Measurements from ENCODE around the gene PRICKLE4. TPM values are rescaled to one million over a fixed set of nuclear protein-coding genes. Genes with fewer than 3 reads are reported as not detected.
A peak's percentile ranks its signal among the peaks of the same experiment; 100 is the strongest.

Gene PRICKLE4
- total and polyA plus RNA-seq, 8 donors, result 0.88 to 5.7 (median 1.9) TPM

DNA sequence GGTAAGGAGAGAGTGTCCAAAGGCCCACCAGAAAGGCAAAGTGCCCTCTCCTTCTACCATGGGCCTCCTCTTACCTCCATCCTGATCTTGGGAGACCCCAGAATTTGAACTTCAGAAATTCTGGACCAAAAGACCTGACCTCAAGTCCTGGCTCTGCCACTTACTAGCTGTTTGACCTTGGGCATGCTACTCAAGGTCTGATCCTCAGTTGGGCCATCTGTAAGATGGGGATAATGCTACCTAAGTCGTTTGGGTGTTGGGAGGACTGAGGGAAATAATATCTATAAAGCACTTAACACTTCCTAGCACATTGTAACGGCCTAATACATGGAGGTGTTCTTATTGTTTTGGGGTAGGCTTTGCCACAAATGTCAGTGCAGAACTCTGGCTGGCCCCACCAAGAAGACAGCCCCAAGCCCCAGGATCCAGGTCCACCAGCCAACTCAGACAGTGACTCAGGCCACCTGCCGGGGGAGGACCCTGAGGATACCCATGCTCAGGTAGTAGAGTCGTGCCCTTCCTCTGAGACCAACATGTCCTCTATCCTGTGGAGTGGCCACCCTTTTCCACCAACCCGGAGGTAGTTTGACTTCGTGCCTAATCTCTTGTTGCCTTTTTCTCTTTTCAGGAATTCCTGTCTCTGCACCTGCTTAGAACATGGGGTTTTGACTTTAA, 2.7 kb downstream of the PRICKLE4 start:
- FAIRE-seq (no peak), DNase-seq (peak in 1 of 6 donors; percentile 20), ATAC-seq (no peak)
- Histone ChIP-seq H3K4me3 (no peak overlapping the region), H3K4me1 (peaks cover 12 to 23% (median 14%) of the 10 kb centered on the region in 3 donors), H3K27ac (peak overlapping the region in 1 of 4 donors; percentile 8), H3K9me3 (no peaks in the 10 kb centered on the region), H3K36me3 (no peaks in the 10 kb centered on the region), H3K27me3 (no peaks in the 10 kb centered on the region)
- TF ChIP-seq CTCF (IDR thresholded peaks at IDR 0.05), result no peak
- intact Hi-C loops (cut with DNase I), result loop anchor here in 2 of 3 donors (10.0 kb wide), 2 partner anchors 152 to 262 kb away; no protein-coding TSS in a partner anchor
- 76 to 83% methylated on average over 6 of the region's 6 CpGs for WGBS, 2 donors

DNA sequence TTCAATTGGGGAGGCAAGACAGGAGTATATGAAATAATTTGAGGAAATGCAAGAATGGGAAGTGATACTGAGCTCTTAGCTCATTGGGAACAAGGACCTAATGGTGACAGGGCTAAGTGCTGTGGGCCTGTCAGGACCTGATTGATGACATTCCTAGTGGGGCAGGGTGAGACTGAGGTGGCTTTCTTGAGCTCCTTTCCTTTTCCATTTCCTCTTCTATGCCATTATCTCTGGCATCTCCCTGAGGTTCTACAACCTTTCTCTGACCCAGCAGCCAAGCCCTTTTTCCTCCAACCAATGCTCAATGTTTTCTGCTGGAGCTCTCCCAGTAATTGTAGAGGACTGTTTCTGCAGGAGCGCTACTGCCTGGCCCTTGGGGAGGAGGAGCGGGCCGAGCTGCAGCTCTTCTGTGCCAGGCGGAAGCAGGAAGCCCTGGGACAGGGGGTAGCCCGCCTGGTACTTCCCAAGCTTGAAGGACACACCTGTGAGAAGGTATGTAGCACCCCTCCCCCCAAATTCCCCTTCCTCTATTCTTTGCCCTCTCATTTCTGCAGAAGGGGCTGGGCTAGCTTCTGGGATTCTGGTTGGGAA, 4.1 kb downstream of the PRICKLE4 start:
- Histone ChIP-seq H3K36me3 (peaks cover 0 to under 1% (median 0%) of the 10 kb centered on the region in 3 donors), H3K4me3 (no peak overlapping the region), H3K4me1 (peaks cover 14 to 20% (median 16%) of the 10 kb centered on the region in 3 donors), H3K27ac (peak overlapping the region in 3 of 4 donors; percentile 8 to 92 (median 19)), H3K27me3 (no peaks in the 10 kb centered on the region), H3K9me3 (no peaks in the 10 kb centered on the region)
- DNase-seq (peak in 3 of 6 donors; percentile 25 to 37 (median 29)), ATAC-seq (no peak), FAIRE-seq (no peak)
- WGBS, 2 donors, result 56 to 60% methylated on average over 5 of the region's 5 CpGs
- intact Hi-C loops (cut with DNase I), result loop anchor here in 2 of 3 donors (10.0 kb wide), 2 partner anchors 150 to 260 kb away; no protein-coding TSS in a partner anchor
- TF ChIP-seq CTCF (IDR thresholded peaks at IDR 0.05), result no peak

GRCh38 chr6:41785254-41785653, 4.7 kb downstream of the PRICKLE4 start:
- H3K4me3 ChIP-seq, result no peak overlapping the region
- ATAC-seq (no peak), FAIRE-seq (no peak), DNase-seq (peak in 1 of 6 donors; percentile 43)
- intact Hi-C loops (cut with DNase I), result loop anchor here in 2 of 3 donors (10.0 kb wide), 2 partner anchors 150 to 260 kb away; no protein-coding TSS in a partner anchor
- peaks cover 14 to 20% (median 16%) of the 10 kb centered on the region in 3 donors for H3K4me1 ChIP-seq
- H3K27me3 ChIP-seq, result no peaks in the 10 kb centered on the region
- WGBS, 2 donors, result 56 to 70% methylated on average over 11 of the region's 11 CpGs
- H3K27ac ChIP-seq, result peak overlapping the region in 3 of 4 donors; percentile 8 to 92 (median 19)
- no peak for TF ChIP-seq CTCF (IDR thresholded peaks at IDR 0.05)
- H3K9me3 ChIP-seq, result no peaks in the 10 kb centered on the region
- peaks cover 0 to 6% (median 3%) of the 10 kb centered on the region in 3 donors for H3K36me3 ChIP-seq

DNA sequence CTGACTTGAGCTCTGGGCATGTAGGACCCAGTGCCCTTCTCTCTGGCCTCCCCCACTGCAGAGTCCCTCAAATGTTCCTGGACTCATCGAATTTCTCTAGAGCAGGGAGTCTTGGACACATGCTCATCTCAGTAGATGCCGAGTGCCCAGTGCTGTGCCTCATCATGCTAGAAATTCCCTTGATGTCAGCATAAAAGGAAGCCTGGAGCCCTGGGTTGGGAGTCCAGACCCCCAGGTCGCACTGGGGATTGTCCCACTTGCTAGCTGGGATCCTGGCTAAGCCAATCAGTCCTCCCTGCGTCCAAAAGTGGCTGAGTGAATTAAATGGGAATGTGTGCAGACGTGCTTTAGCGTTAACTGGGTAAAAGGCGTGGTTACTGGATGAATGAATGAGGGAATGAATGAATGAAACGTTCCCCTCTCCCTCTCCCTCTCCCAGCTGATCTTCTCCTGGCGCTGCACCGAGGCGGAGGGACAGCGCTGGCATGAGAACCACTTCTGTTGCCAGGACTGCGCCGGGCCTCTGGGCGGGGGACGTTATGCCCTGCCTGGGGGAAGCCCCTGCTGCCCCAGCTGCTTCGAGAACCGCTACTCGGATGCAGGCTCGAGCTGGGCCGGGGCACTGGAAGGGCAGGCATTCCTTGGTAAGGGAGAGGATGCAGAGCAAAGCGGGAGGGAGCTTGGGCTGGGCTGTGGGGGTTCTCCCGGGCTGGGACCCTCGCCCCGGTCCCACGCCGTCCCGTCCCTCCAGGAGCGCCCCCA, 5.3 kb downstream of the PRICKLE4 start:
- Histone ChIP-seq H3K27me3 (no peaks in the 10 kb centered on the region), H3K4me3 (peak overlapping the region; percentile 61 to 93 (median 82)), H3K27ac (peak overlapping the region in 2 of 4 donors; percentile 92 to 93), H3K9me3 (no peaks in the 10 kb centered on the region), H3K4me1 (peaks cover 14 to 20% (median 16%) of the 10 kb centered on the region in 3 donors), H3K36me3 (peaks cover 0 to 9% (median 3%) of the 10 kb centered on the region in 3 donors)
- ATAC-seq (no peak), DNase-seq (peak in 3 of 6 donors; percentile 23 to 87 (median 29)), FAIRE-seq (no peak)
- WGBS, 2 donors, result 15 to 17% methylated on average over 26 to 28 of the region's 29 CpGs
- no peak for TF ChIP-seq CTCF (IDR thresholded peaks at IDR 0.05)
- intact Hi-C loops (cut with DNase I), result loop anchor here in 2 of 3 donors (10.0 kb wide), 2 partner anchors 149 to 259 kb away; no protein-coding TSS in a partner anchor

All from pancreas (tissue), 10 donors.